SK-N-MC (cell line): Measurements from ENCODE around the gene FBLN7.

ENCODE experiments used
- EZH2 ChIP-seq: fragments of 200-600 bp; sonication (generic); IDR thresholded peaks from one replicate; pipeline ENCODE4 v1.6.1; 2017; ENCODE audit warnings: antibody characterized with exemption
- POLR2AphosphoS5 ChIP-seq: IDR thresholded peaks from 2 replicates; pipeline ENCODE4 v1.6.1; 2012; ENCODE audit warnings: mild to moderate bottlenecking, low read depth, low read length, borderline replicate concordance

GRCh38 chr2:112149194-112149593, 11.0 kb downstream of the FBLN7 start:
- TF ChIP-seq EZH2 (no peak), POLR2AphosphoS5 (no peak)
